IMR-90 (cell line): ENCODE measurements around the gene MACF1. TPM values are rescaled to one million over a fixed set of nuclear protein-coding genes. Genes with fewer than 3 reads are reported as not detected.

Experiments
- ATAC-seq: fragments of 200-7000 bp; cut with Tn5 transposase; 2 replicates; pipeline ENCODE4 v1.9.1; 2020; ENCODE audit warnings: low read depth, mild to moderate bottlenecking, moderate library complexity
- BruUV-seq: library from RNA; stranded (reverse); fragments of 400-500 nt; replicated peaks from 2 replicates; lab custom pipeline; 2021; lab: Mats Ljungman, UMichigan
- CTCF ChIA-PET: fragments of 300-600 bp; formaldehyde crosslinking; extraction: SDS; loops from one replicate; lab custom pipeline; 2021; ENCODE audit warnings: antibody characterized with exemption; lab: Yijun Ruan, JAX
- POLR2A ChIA-PET: fragments of 300-600 bp; sonication (Branson Sonifier 250); formaldehyde crosslinking; loops from one replicate; lab custom pipeline; 2022; ENCODE audit warnings: antibody characterized with exemption; ENCODE audit not compliant: unreplicated experiment; lab: Charles Lee
- DNase-seq: peaks from one replicate; pipeline ENCODE4 v3.0.0; 2013
- H2AFZ ChIP-seq: replicated peaks from 2 replicates; pipeline ENCODE3; 2013; ENCODE audit warnings: low read length, mild to moderate bottlenecking; ENCODE audit not compliant: poor library complexity
- H2AK5ac ChIP-seq: 2 replicates; pipeline ENCODE4 v1.6.1; 2013; ENCODE audit warnings: low read depth, low read length, inconsistent platforms
- H2AK9ac ChIP-seq: replicated peaks from 2 replicates; pipeline ENCODE3; 2013; ENCODE audit warnings: mild to moderate bottlenecking, low read depth, low read length, moderate library complexity; ENCODE audit not compliant: poor library complexity
- H2BK120ac ChIP-seq: 2 replicates; pipeline ENCODE4 v1.6.1; 2013; ENCODE audit warnings: low read depth, low read length, inconsistent platforms
- H2BK15ac ChIP-seq: 3 replicates; pipeline ENCODE4 v1.6.1; 2013; ENCODE audit warnings: low read depth, low read length, inconsistent platforms
- H2BK20ac ChIP-seq: 2 replicates; pipeline ENCODE4 v1.6.1; 2013; ENCODE audit warnings: low read depth, mild to moderate bottlenecking, inconsistent platforms, low read length, moderate library complexity
- H2BK5ac ChIP-seq: 2 replicates; pipeline ENCODE4 v1.6.1; 2013; ENCODE audit warnings: mild to moderate bottlenecking, low read depth, low read length, inconsistent platforms; ENCODE audit not compliant: poor library complexity, severe bottlenecking
- H3K14ac ChIP-seq: replicated peaks from 2 replicates; pipeline ENCODE4 v1.6.1; 2013; ENCODE audit warnings: low read depth, low read length, inconsistent platforms
- H3K18ac ChIP-seq: 2 replicates; pipeline ENCODE4 v1.6.1; 2013; ENCODE audit warnings: low read depth, low read length, control low read depth
- H3K23ac ChIP-seq: 2 replicates; pipeline ENCODE4 v1.6.1; 2013; ENCODE audit warnings: low read depth, low read length, inconsistent platforms
- H3K27ac ChIP-seq: 2 replicates; pipeline ENCODE4 v1.5.1; 2013; ENCODE audit warnings: mild to moderate bottlenecking, control low read depth, low read length; ENCODE audit not compliant: insufficient read depth
- H3K27me3 ChIP-seq: 2 replicates; pipeline ENCODE4 v1.6.1; 2013; ENCODE audit warnings: low read length; ENCODE audit not compliant: control insufficient read depth, insufficient read depth
- H3K36me3 ChIP-seq: 2 replicates; pipeline ENCODE4 v1.6.1; 2013; ENCODE audit warnings: low read length, mixed read lengths; ENCODE audit not compliant: control insufficient read depth, insufficient read depth
- H3K4ac ChIP-seq: 2 replicates; pipeline ENCODE4 v1.6.1; 2013; ENCODE audit warnings: low read depth, low read length, inconsistent platforms
- H3K4me1 ChIP-seq: 2 replicates; pipeline ENCODE4 v1.6.1; 2013; ENCODE audit warnings: low read length, mixed read lengths; ENCODE audit not compliant: control insufficient read depth, insufficient read depth
- H3K4me2 ChIP-seq: 2 replicates; pipeline ENCODE4 v1.6.1; 2013; ENCODE audit warnings: low read depth, mild to moderate bottlenecking, control low read depth, low read length, moderate library complexity
- H3K4me3 ChIP-seq: 2 replicates; pipeline ENCODE4 v1.5.1; 2013; ENCODE audit warnings: low read depth, mild to moderate bottlenecking, control low read depth, low read length, moderate library complexity; ENCODE audit not compliant: insufficient read depth
- H3K56ac ChIP-seq: 2 replicates; pipeline ENCODE4 v1.6.1; 2013; ENCODE audit warnings: low read length, inconsistent platforms; ENCODE audit not compliant: insufficient read depth; ENCODE audit errors: extremely low read depth
- H3K79me1 ChIP-seq, 2 experiments: 2 replicates each; pipeline ENCODE4 v1.6.1; 2013; ENCODE audit warnings: low read length in 2 of 2, inconsistent platforms in 1 of 2, low read depth in 1 of 2
- H3K9ac ChIP-seq: 2 replicates; pipeline ENCODE4 v1.6.1; 2013; ENCODE audit warnings: low read depth, low read length, control low read depth
- H3K9me1 ChIP-seq: 2 replicates; pipeline ENCODE4 v1.6.1; 2013; ENCODE audit warnings: low read length, inconsistent platforms; ENCODE audit not compliant: insufficient read depth
- H3K9me3 ChIP-seq: 2 replicates; pipeline ENCODE4 v1.6.1; 2013; ENCODE audit warnings: low read length; ENCODE audit not compliant: control insufficient read depth, insufficient read depth
- H4K20me1 ChIP-seq: 2 replicates; pipeline ENCODE4 v1.6.1; 2013; ENCODE audit warnings: low read length, inconsistent platforms; ENCODE audit not compliant: insufficient read depth
- H4K5ac ChIP-seq: 2 replicates; pipeline ENCODE4 v1.6.1; 2013; ENCODE audit warnings: mild to moderate bottlenecking, low read depth, low read length, control low read depth
- H4K8ac ChIP-seq, 2 experiments: 2 replicates each; pipeline ENCODE4 v1.6.1; 2013; ENCODE audit warnings: low read depth in 2 of 2, low read length in 2 of 2, control low read depth in 1 of 2, inconsistent platforms in 1 of 2
- H4K91ac ChIP-seq: 2 replicates; pipeline ENCODE4 v1.6.1; 2013; ENCODE audit warnings: low read depth, low read length, inconsistent platforms; ENCODE audit not compliant: insufficient read depth
- BHLHE40 ChIP-seq: fragments of 150-350 bp; IDR thresholded peaks from 2 replicates; pipeline ENCODE4 v1.6.1; 2016; ENCODE audit warnings: mild to moderate bottlenecking, low read depth, low read length
- CEBPB ChIP-seq: IDR thresholded peaks from 2 replicates; pipeline ENCODE4 v1.6.1; 2012; ENCODE audit warnings: low read depth, low read length, improper control_type of control experiment
- CHD1 ChIP-seq: IDR thresholded peaks from 2 replicates; pipeline ENCODE4 v1.6.1; 2012; ENCODE audit warnings: low read depth, low read length, improper control_type of control experiment
- FOS ChIP-seq: fragments of 150-350 bp; IDR thresholded peaks from 2 replicates; pipeline ENCODE4 v1.6.1; 2016; ENCODE audit warnings: low read depth, low read length
- MAFK ChIP-seq: IDR thresholded peaks from 2 replicates; pipeline ENCODE4 v1.6.1; 2012; ENCODE audit warnings: low read depth, low read length, improper control_type of control experiment
- MAZ ChIP-seq: IDR thresholded peaks from 2 replicates; pipeline ENCODE4 v1.6.1; 2012; ENCODE audit warnings: low read depth, mild to moderate bottlenecking, low read length, improper control_type of control experiment, moderate library complexity, borderline replicate concordance
- MXI1 ChIP-seq: IDR thresholded peaks from 2 replicates; pipeline ENCODE4 v1.6.1; 2012; ENCODE audit warnings: low read depth, mild to moderate bottlenecking, low read length, moderate library complexity, borderline replicate concordance
- NFE2L2 ChIP-seq: fragments of 150-350 bp; IDR thresholded peaks from 2 replicates; pipeline ENCODE4 v1.6.1; 2016; ENCODE audit warnings: low read depth, mild to moderate bottlenecking, low read length
- POLR2A ChIP-seq: IDR thresholded peaks from 2 replicates; pipeline ENCODE4 v1.6.1; 2012; ENCODE audit warnings: mild to moderate bottlenecking, low read depth, low read length
- RAD21 ChIP-seq: IDR thresholded peaks from 2 replicates; pipeline ENCODE4 v1.6.1; 2012; ENCODE audit warnings: low read length, improper control_type of control experiment
- RFX5 ChIP-seq: IDR thresholded peaks from 2 replicates; pipeline ENCODE4 v1.8.0; 2012; ENCODE audit warnings: low read depth, mild to moderate bottlenecking, low read length, moderate library complexity
- SMC3 ChIP-seq: fragments of 150-350 bp; IDR thresholded peaks from 2 replicates; pipeline ENCODE4 v1.6.1; 2016; ENCODE audit warnings: low read depth, mild to moderate bottlenecking, antibody characterized with exemption, low read length, moderate library complexity
- WGBS, 2 experiments: methylation state at CpG; one replicate each; pipeline versions ENCODE4 v1.1.5 to v1.1.7; 2013; ENCODE audit warnings: missing lambda C conversion rate in 2 of 2; ENCODE audit not compliant: insufficient read length in 1 of 2; ENCODE audit errors: extremely low coverage in 2 of 2; 5-methylcytosine and 5-hydroxymethylcytosine counted together
- dilution Hi-C: fragments of 300-500 bp; cut with HindIII; formaldehyde crosslinking; loops from one replicate; pipeline ENCODE4 v1.14.3; 2018; ENCODE audit warnings: low sequenced_read_pairs; ENCODE audit not compliant: unreplicated experiment
- in situ Hi-C: fragments of 300-500 bp; cut with MboI; formaldehyde crosslinking; loops from 3 replicates; pipeline ENCODE4 v1.14.3; 2019; ENCODE audit warnings: low sequenced_read_pairs, inconsistent platforms, mixed read lengths
- intact Hi-C: fragments of 100-400 bp; cut with micrococcal nuclease; formaldehyde crosslinking; loops from 2 replicates; pipeline ENCODE4 v1.10.0; 2022
- polyA plus RNA-seq, 3 experiments: library from polyadenylated mRNA; depleted of rRNA; stranded (reverse); fragments of >200 nt; gene quantifications; 2 replicates each; pipeline ENCODE4 v1.2.3, GENCODE V29; 2012; ENCODE audit warnings: low replicate concordance in 1 of 3
- total RNA-seq: library from RNA; depleted of rRNA; stranded (reverse); fragments of >200 nt; gene quantifications from 2 replicates; pipeline ENCODE4 v1.2.3, GENCODE V29; 2012
- TF ChIP-seq, protein P1 (sequence below): fragments of 150-350 bp; IDR thresholded peaks from 2 replicates; pipeline ENCODE4 v1.6.1; 2016; ENCODE audit warnings: low read depth, mild to moderate bottlenecking, low read length, moderate library complexity, borderline replicate concordance
- TF ChIP-seq, protein P2 (sequence below): conservative IDR thresholded peaks from 2 replicates; pipeline ENCODE4 v1.5.1; 2012; ENCODE audit warnings: mild to moderate bottlenecking, low read depth, low read length, improper control_type of control experiment

MACF1 gene
- total and polyA plus RNA-seq, 2 of the 4 experiments (the other 2 are of a cell fraction): 67.6 to 369 TPM

DNA sequence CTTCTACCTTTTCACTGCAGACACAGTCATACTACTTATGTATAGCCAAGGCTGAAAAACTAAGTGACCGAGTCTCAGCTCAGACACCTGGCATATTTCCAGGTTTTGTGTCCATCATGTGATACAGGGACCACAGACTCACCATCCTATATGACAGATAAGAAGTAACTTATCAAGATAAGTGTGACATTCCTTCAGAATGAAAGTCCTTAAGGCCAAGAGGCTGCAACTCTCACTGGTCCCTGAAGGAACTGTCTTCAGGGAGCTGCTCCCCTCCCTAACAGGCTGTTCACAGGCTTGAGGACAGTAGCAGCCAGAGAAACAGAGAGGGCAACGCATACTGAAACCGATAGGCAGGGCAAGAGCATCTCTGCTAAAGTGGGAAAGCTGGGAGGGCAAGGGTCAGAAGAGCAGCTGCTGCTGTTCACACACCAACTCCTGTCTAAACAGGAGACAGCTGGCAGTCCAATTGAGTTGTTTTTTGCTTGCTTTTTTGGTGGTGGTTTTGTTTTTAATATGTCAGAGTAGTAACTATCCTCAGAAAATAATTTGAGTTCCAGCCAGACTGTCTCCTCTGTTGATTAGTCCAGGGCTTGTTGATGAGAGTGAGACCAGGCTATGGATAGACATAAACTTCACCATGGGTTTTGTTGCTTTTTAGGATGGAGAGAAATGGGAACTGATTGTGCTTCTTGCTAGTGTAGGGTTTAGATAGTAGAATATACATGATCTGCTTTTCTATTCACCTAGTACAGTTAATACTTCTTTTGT is 67.7 kb downstream of the MACF1 start:
- Histone ChIP-seq H3K56ac (no peak overlapping the region), H3K36me3 (peaks cover 5% of the 10 kb centered on the region), H3K27ac (peak overlapping the region; percentile 44; the same call in 1 of the 2 replicates), H2AK5ac (no peak overlapping the region), H3K4me1 (peaks cover 19% of the 10 kb centered on the region), H2BK120ac (no peak overlapping the region), H3K23ac (peak overlapping the region; percentile 52; the same call in 1 of the 2 replicates), H3K9ac (no peak overlapping the region; the same call in 1 of the 2 replicates), H3K9me3 (no peaks in the 10 kb centered on the region), H4K5ac (no peak overlapping the region), H4K91ac (no peak overlapping the region), H2AK9ac (peak overlapping the region; percentile 31), H3K4ac (no peak overlapping the region; the same call in 1 of the 2 replicates), H4K8ac (peak overlapping the region in 1 of 2 experiments; percentile 43; a peak in 1 of 4 replicates), H3K4me3 (no peak overlapping the region), H3K14ac (0 out of 2 replicates have a peak overlapping the region, but pooled peaks have one; percentile 34), H2AFZ (no peak overlapping the region), H2BK20ac (no peak overlapping the region), H3K18ac (no peak overlapping the region), H4K20me1 (peaks cover 70% of the 10 kb centered on the region), H3K4me2 (peak overlapping the region; percentile 1; the same call in 1 of the 2 replicates), H3K27me3 (no peaks in the 10 kb centered on the region), H3K9me1 (peaks cover 36% of the 10 kb centered on the region), H3K79me1 (peaks cover 34 to 68% of the 10 kb centered on the region in 2 experiments), H2BK15ac (no peak overlapping the region), H2BK5ac (no peak overlapping the region)
- intact Hi-C loops (no loop called here), dilution Hi-C loops (no loop called here), in situ Hi-C loops (no loop called here)
- no CpG with 5 or more reads among the region's 3 CpGs for WGBS, 2 experiments
- ChIA-PET CTCF (interaction anchor here (1.4 kb wide), 1 partner anchor 267 kb away, joined by 3 read pairs; no protein-coding TSS in a partner anchor), POLR2A (no interaction called here)
- peak; percentile 53 for DNase-seq
- BruUV-seq: no TSS peak
- peak; percentile 46 for ATAC-seq
- TF ChIP-seq FOS (no peak), NFE2L2 (no peak), CHD1 (no peak), RFX5 (no peak), POLR2A (no peak), MAZ (no peak), CEBPB (no peak), MAFK (no peak), RAD21 (no peak), MXI1 (no peak), SMC3 (no peak), BHLHE40 (no peak)
- TF ChIP-seq, protein P1, sequence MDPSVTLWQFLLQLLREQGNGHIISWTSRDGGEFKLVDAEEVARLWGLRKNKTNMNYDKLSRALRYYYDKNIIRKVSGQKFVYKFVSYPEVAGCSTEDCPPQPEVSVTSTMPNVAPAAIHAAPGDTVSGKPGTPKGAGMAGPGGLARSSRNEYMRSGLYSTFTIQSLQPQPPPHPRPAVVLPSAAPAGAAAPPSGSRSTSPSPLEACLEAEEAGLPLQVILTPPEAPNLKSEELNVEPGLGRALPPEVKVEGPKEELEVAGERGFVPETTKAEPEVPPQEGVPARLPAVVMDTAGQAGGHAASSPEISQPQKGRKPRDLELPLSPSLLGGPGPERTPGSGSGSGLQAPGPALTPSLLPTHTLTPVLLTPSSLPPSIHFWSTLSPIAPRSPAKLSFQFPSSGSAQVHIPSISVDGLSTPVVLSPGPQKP: no peak
- TF ChIP-seq, protein P2, sequence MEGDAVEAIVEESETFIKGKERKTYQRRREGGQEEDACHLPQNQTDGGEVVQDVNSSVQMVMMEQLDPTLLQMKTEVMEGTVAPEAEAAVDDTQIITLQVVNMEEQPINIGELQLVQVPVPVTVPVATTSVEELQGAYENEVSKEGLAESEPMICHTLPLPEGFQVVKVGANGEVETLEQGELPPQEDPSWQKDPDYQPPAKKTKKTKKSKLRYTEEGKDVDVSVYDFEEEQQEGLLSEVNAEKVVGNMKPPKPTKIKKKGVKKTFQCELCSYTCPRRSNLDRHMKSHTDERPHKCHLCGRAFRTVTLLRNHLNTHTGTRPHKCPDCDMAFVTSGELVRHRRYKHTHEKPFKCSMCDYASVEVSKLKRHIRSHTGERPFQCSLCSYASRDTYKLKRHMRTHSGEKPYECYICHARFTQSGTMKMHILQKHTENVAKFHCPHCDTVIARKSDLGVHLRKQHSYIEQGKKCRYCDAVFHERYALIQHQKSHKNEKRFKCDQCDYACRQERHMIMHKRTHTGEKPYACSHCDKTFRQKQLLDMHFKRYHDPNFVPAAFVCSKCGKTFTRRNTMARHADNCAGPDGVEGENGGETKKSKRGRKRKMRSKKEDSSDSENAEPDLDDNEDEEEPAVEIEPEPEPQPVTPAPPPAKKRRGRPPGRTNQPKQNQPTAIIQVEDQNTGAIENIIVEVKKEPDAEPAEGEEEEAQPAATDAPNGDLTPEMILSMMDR: no peak
